Mammary epithelial cell (primary cell): Measurements from ENCODE around the gene AUTS2.

Source experiments
- CTCF ChIP-seq, 2 donors: IDR thresholded peaks in 1 of 2; conservative IDR thresholded peaks in 1 of 2; 2 replicates each; pipeline ENCODE4 v1.5.1; 2011 to 2012; ENCODE audit warnings: inconsistent platforms in 2 of 2, low read length in 2 of 2, mild to moderate bottlenecking in 2 of 2, control low read depth in 1 of 2, low read depth in 1 of 2; ENCODE audit not compliant: insufficient read depth in 1 of 2; ENCODE audit errors: extremely low read depth in 1 of 2
- EZH2 ChIP-seq: IDR thresholded peaks from 2 replicates; pipeline ENCODE4 v1.6.1; 2012; ENCODE audit warnings: low read length, inconsistent platforms, borderline replicate concordance

GRCh38 chr7:69677881-69678493, 79.7 kb downstream of the AUTS2 start:
- TF ChIP-seq CTCF (conservative IDR thresholded peaks at IDR 0.05 in 1 of 2, IDR thresholded peaks at IDR 0.05 in 1 of 2; ENCODE audit: extremely low read depth in 1 of 2, insufficient read depth in 1 of 2, low read depth in 1 of 2, low read length in 2 of 2) (no peak), EZH2 (no peak)
